Heart left ventricle (tissue), 16 donors: Measurements from ENCODE around the gene SGCA. TPM values are rescaled to one million over a fixed set of nuclear protein-coding genes. Genes with fewer than 3 reads are reported as not detected.

Source experiments
- ATAC-seq, 4 donors: fragments of 200-7000 bp; cut with Tn5 transposase; one replicate each; pipeline ENCODE4 v1.9.1; 2020 to 2022; ENCODE audit warnings: moderate library complexity in 4 of 4, mild to moderate bottlenecking in 3 of 4, moderate number of reproducible peaks in 1 of 4
- DNase-seq, 5 donors: peaks; one replicate each; pipeline ENCODE4 v3.0.0-alpha.2; 2020
- H3K27ac ChIP-seq, 12 donors: fragments of 200-600 bp; sonication (generic) in 4 of 12; one replicate each; pipeline versions ENCODE4 v1.5.0 to v1.8.0; 2016 to 2022; ENCODE audit warnings: mild to moderate bottlenecking in 2 of 12
- H3K27me3 ChIP-seq, 9 donors: fragments of 200-600 bp; sonication (generic) in 2 of 9; one replicate each; pipeline versions ENCODE4 v1.5.1 to v1.8.0; 2016 to 2022; ENCODE audit warnings: mild to moderate bottlenecking in 3 of 9
- H3K36me3 ChIP-seq, 9 donors: fragments of 200-600 bp; sonication (generic) in 2 of 9; one replicate each; pipeline versions ENCODE4 v1.5.0 to v1.8.0; 2018 to 2022; ENCODE audit warnings: mild to moderate bottlenecking in 2 of 9
- H3K4me1 ChIP-seq, 12 donors: fragments of 200-600 bp; sonication (generic) in 4 of 12; one replicate each; pipeline versions ENCODE4 v1.5.0 to v1.8.0; 2016 to 2022; ENCODE audit warnings: mild to moderate bottlenecking in 3 of 12
- H3K4me3 ChIP-seq, 12 donors: fragments of 200-600 bp; sonication (generic) in 4 of 12; one replicate each; pipeline versions ENCODE4 v1.5.0 to v1.8.0; 2017 to 2022; ENCODE audit warnings: mild to moderate bottlenecking in 9 of 12, moderate library complexity in 4 of 12
- H3K9me3 ChIP-seq, 12 donors: fragments of 200-600 bp; sonication (generic) in 4 of 12; one replicate each; pipeline versions ENCODE4 v1.5.0 to v1.8.0; 2016 to 2022; ENCODE audit warnings: mild to moderate bottlenecking in 1 of 12
- POLR2A ChIP-seq, 2 donors: fragments of 450-650 bp; IDR thresholded peaks; one replicate each; pipeline ENCODE4 v1.6.1; 2017; ENCODE audit warnings: antibody characterized with exemption in 2 of 2, mild to moderate bottlenecking in 2 of 2, moderate library complexity in 2 of 2
- WGBS, 4 donors: extraction: QIAGEN DNeasy Blood & Tissue Kit in 2 of 4; methylation state at CpG; one replicate each; pipeline versions ENCODE4 v1.1.5 to v1.1.7; 2013 to 2018; 5-methylcytosine and 5-hydroxymethylcytosine counted together
- intact Hi-C, 10 donors: fragments of 100-400 bp; cut with DNase I; formaldehyde crosslinking; loops; one replicate each; pipeline versions ENCODE4 v1.11.1 to v1.14.2; 2022
- long read RNA-seq, 3 donors: library from polyadenylated mRNA; unstranded; transcript quantifications; one replicate each; pipeline ENCODE4 v2.0.0, GENCODE V29; 2020 to 2021
- polyA plus RNA-seq, 2 donors: library from polyadenylated mRNA; stranded (reverse); fragments of 200-250 nt; gene quantifications; one replicate each; pipeline ENCODE4 v1.2.3, GENCODE V29; 2013
- total RNA-seq, 9 donors: library from RNA; depleted of rRNA in 2 of 9; stranded (reverse); fragments of >200 nt in 2 of 9; fragmentation: NEBNext Ultra II Directional in 3 of 9; extraction: Animal tissue kit (Norgen Biotek cat#: 25700) in 3 of 9; gene quantifications; one replicate each; pipeline versions ENCODE4 v1.1.0 to v1.2.4, GENCODE V29; 2016 to 2023
- TF ChIP-seq, protein P1 (sequence below), 12 donors: fragments of 200-600 bp; sonication (generic) in 4 of 12; IDR thresholded peaks; one replicate each; pipeline versions ENCODE4 v1.5.0 to v1.8.0; 2018 to 2022; ENCODE audit warnings: antibody characterized with exemption in 12 of 12, mild to moderate bottlenecking in 5 of 12
- donor health status: ischemic (EF 13 %, LVEDD 7.1; RV severe dilation, severe dysfunction).
- donor health status: healthy with polysubstance abuse.
- donor health status: DM: no; HTN: yes; CAD: no.
- donor health status: DM: no; HTN: no; CAD: no.
- donor health status: ischemic (EF 25% LVEDD 6.9; RV normal size, moderate dysfunction).
- donor health status: ischemic (EF 25% LVEDD 5.7; RV mildly dilated, moderate dysfunction).
- donor health status: healthy.
- donor health status: DM: yes; HTN: yes; CAD: no.
- donor health status: ischemic (EF 35%, LVEDD 5.7; RV mildly dilated, moderate dysfunction).
- donor health status: nonischemic (EF 11% LVEDD 7.7; RV severe dilation, severe dysfunction).
- donor health status: DM: yes; HTN: yes; CAD: no.
- donor health status: PGD.
- donor health status: ischemic (EF 29% LVEDD 5.4; RV normal size, mild dysfunction).
- donor health status: nonischemic (EF 23%, LVEDD 6.1; RV moderate dilation, normal function).

The SGCA gene
- total RNA-seq (100 to 1,000 TPM; 110 to 224 (median 151) TPM), polyA plus RNA-seq (100 to 1,000 TPM in 1 of 2 donors, 10 to 100 TPM in 1; 96.5 to 225 TPM)
- long read RNA-seq, donor 1, transcript SGCA-201 (10 exons, 1,432 nt), result major isoform, 50 of 200 reads
- long read RNA-seq, donor 1, transcript SGCA-202 (8 exons, 1,057 nt), result minor isoform, 32 of 200 reads
- long read RNA-seq, donor 1, partial matches to known transcripts, result 68 of 200 reads
- long read RNA-seq, donor 1, other reads (novel, unspliced or antisense), result 49 of 200 reads
- long read RNA-seq, donor 2, transcript SGCA-202 (8 exons, 1,057 nt), result minor isoform, 74 of 694 reads
- long read RNA-seq, donor 2, transcript SGCA-201 (10 exons, 1,432 nt), result major isoform, 436 of 694 reads
- long read RNA-seq, donor 2, partial matches to known transcripts, result 69 of 694 reads
- long read RNA-seq, donor 2, other reads (novel, unspliced or antisense), result 114 of 694 reads
- long read RNA-seq, donor 3, transcript SGCA-202 (8 exons, 1,057 nt), result minor isoform, 20 of 110 reads
- long read RNA-seq, donor 3, transcript SGCA-201 (10 exons, 1,432 nt), result major isoform, 33 of 110 reads
- long read RNA-seq, donor 3, partial matches to known transcripts, result 21 of 110 reads
- long read RNA-seq, donor 3, other reads (novel, unspliced or antisense), result 35 of 110 reads

DNA sequence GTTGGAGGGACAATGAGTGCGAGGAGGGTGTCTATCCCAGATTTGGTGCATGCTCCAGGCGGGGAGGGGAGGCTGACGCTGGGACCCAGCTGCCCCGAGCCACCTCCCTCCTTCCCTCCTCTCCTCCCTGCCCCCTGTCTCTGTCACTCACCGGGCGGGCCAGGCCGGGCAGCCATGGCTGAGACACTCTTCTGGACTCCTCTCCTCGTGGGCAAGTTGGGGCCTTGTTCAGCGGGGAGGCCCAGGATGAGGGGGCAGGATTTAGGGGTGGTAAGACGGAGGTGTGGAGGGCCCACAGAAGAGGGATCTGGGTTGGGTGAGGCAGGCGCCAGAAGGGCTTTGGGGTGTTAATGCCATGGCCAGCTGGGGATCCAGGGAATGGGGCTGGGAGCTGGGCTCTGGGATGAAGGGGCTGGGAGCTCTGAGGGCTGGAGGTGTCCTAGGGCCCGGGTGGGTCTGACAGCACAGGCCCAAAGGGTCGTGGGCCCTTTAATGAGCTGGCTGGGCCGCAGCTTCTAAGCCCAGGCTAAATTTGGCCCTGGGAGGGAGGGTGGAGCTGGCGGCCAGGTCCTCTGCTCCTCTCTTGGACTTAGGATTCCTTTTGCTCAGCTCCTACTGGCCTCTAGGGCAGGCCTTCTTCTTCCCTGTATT, at the start of gene SGCA:
Gene SGCA (plus strand): TSS at position 139 of the 651 bp plus-strand sequence. CDS start 36 bp downstream, at position 175.
- H3K9me3 ChIP-seq, result no peaks in the 10 kb centered on the region
- peak within 1 kb of the TSS; percentile 86 to 100 (median 94) for H3K27ac ChIP-seq
- ATAC-seq (peak; percentile 66 to 80 (median 70)), DNase-seq (peak; percentile 67 to 79 (median 76))
- peak within 1 kb of the TSS; percentile 28 to 64 (median 47) for H3K4me3 ChIP-seq
- intact Hi-C loops, result loop anchor here in 5 of 10 donors (5.0 to 10.0 kb wide), 2 partner anchors 34 to 51 kb away; partner anchors contain the start of gene SAMD14 (in 3 of the 5)
- H3K4me1 ChIP-seq, result peaks cover 0 to 70% (median 26%) of the 10 kb centered on the region in 12 donors
- 29 to 54% (median 40%) methylated on average over 15 of the region's 15 CpGs for WGBS, 4 donors
- TF ChIP-seq, protein P1, sequence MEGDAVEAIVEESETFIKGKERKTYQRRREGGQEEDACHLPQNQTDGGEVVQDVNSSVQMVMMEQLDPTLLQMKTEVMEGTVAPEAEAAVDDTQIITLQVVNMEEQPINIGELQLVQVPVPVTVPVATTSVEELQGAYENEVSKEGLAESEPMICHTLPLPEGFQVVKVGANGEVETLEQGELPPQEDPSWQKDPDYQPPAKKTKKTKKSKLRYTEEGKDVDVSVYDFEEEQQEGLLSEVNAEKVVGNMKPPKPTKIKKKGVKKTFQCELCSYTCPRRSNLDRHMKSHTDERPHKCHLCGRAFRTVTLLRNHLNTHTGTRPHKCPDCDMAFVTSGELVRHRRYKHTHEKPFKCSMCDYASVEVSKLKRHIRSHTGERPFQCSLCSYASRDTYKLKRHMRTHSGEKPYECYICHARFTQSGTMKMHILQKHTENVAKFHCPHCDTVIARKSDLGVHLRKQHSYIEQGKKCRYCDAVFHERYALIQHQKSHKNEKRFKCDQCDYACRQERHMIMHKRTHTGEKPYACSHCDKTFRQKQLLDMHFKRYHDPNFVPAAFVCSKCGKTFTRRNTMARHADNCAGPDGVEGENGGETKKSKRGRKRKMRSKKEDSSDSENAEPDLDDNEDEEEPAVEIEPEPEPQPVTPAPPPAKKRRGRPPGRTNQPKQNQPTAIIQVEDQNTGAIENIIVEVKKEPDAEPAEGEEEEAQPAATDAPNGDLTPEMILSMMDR (IDR thresholded peaks at IDR 0.05), result peak in 1 of 12 donors; percentile 25
- TF ChIP-seq POLR2A (IDR thresholded peaks at IDR 0.05), result peak in 1 of 2 donors; percentile 22
- H3K36me3 ChIP-seq, result peaks cover 0 to 9% (median 3%) of the 10 kb centered on the region in 9 donors
- no peaks in the 10 kb centered on the region for H3K27me3 ChIP-seq

DNA sequence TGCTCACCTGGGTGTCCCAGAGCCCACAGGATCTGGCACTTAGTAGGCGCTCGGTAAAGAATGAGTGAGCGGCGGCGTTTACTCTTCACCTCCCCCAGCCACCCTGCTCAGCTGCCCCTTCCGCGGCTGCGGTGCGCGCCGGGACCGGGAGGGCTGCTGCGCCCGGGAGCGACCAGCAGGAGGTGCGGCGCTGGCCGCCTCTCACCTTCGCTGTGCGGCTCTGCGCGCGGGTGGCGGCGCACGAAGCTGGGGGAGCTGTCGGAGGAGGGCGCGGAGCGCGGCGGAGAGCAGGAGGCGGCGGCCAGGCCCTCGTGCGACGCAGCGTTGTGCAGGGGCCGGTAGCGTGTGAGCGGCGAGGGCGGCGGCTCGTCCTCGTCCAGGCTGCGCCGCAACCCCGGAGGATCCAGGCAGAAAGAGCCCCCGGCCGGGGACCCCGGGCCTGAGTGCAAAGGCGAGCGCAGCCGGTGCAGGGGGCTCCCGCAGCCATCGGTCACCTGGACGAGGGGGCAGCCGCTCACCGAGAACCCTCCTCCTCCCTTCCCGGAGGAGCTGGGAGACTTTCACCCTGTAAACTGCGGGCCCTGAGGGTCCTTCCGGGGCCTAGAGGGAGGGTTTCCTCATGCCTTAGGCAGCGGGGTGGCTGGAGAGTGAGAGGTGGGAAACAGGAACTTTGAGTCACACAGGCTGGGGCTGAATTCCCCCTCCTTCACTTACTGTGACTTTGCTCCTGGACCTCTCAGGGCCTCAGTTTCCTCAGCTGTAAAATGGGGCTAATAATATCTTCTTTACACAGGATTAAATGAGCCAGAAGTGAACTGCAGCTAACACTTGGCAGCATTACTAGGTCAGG, 48.4 kb upstream of the SGCA start:
- intact Hi-C loops, result loop anchor here in 7 of 10 donors (5.0 to 10.0 kb wide), 3 partner anchors 45 to 65 kb away; partner anchors contain the start of gene SGCA (in 2 of the 7)
- ATAC-seq, result peak in 3 of 4 donors; percentile 24 to 62 (median 55)
- H3K4me1 ChIP-seq, result peaks cover 0 to 51% (median 13%) of the 10 kb centered on the region in 12 donors
- no peaks in the 10 kb centered on the region for H3K36me3 ChIP-seq
- H3K4me3 ChIP-seq, result peak overlapping the region in 9 of 12 donors; percentile 0 to 43 (median 27)
- 12 to 31% (median 27%) methylated on average over 7 to 64 of the region's 64 CpGs for WGBS, 4 donors
- no peak for TF ChIP-seq POLR2A (IDR thresholded peaks at IDR 0.05)
- TF ChIP-seq, protein P1 (IDR thresholded peaks at IDR 0.05), result peak; percentile 28 to 72 (median 54)
- no peaks in the 10 kb centered on the region for H3K9me3 ChIP-seq
- peak overlapping the region in 2 of 12 donors; percentile 9 to 17 for H3K27ac ChIP-seq
- H3K27me3 ChIP-seq, result peaks cover 0 to 36% (median 0%) of the 10 kb centered on the region in 9 donors
- DNase-seq, result peak; percentile 47 to 78 (median 60)

DNA sequence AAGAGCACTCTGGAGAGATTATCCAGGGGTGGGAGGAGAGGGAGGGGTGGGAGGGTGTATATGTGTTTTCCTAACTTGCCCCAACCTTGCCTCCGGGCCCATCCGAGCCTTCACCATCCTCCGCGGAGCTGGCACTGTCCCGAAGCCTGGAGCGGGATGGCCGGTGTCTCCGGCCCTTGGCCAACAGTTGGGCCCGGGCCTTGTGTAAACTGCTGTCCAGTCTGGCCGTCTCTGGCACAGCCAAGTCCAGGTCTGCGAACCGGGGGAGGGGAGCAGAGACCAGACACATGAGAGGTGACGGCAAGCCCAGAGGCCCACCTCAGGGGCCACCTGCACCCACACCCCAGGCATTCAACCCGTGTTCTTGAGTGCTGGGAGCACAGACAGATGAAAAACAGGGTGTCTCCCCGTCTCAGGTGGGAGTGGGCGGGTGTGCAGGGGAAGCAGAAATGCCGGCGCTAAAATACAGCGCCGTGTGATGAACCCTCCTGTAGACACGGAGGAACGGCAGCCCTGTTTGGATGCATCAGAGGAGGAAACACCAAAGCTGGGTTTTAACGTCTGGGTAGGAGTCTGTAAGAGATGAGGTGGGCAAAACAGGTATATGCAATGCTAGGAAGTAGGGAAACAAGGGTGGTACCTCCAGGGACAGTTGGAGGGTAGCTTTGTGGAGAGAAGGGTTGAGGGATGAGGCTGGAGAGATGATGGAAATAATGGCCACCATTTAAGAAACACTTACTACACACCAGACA, 47.6 kb upstream of the SGCA start:
- DNase-seq (no peak), ATAC-seq (no peak)
- no peaks in the 10 kb centered on the region for H3K36me3 ChIP-seq
- no peaks in the 10 kb centered on the region for H3K9me3 ChIP-seq
- peaks cover 0 to 42% (median 10%) of the 10 kb centered on the region in 12 donors for H3K4me1 ChIP-seq
- intact Hi-C loops, result loop anchor here in 7 of 10 donors (5.0 to 10.0 kb wide), 3 partner anchors 44 to 64 kb away; partner anchors contain the start of gene SGCA (in 2 of the 7)
- peaks cover 0 to 36% (median 0%) of the 10 kb centered on the region in 9 donors for H3K27me3 ChIP-seq
- no peak overlapping the region for H3K4me3 ChIP-seq
- TF ChIP-seq POLR2A (IDR thresholded peaks at IDR 0.05), result no peak
- TF ChIP-seq, protein P1 (IDR thresholded peaks at IDR 0.05), result no peak
- 84 to 87% (median 86%) methylated on average over 18 to 23 of the region's 23 CpGs for WGBS, 4 donors
- H3K27ac ChIP-seq, result no peak overlapping the region
